ENCODE measurements around the gene ALKBH8. TPM values are rescaled to one million over a fixed set of nuclear protein-coding genes. Genes with fewer than 3 reads are reported as not detected.
"Not testable (repeated sequence)": the region's sequence is repeated elsewhere in the genome, so short reads cannot be mapped to it uniquely, and the experiment has no call there.

Gene ALKBH8
- total and polyA plus RNA-seq, 2 donors: 6.7 to 8.0 TPM

- Histone ChIP-seq H3K4me1 (ENCODE audit: control insufficient read depth in 2 of 2, insufficient read depth in 2 of 2, low read length in 2 of 2) (no peaks in the 10 kb centered on the region), H3K27ac (ENCODE audit: low read depth in 1 of 2, low read length in 1 of 2) (no peak overlapping the region), H3K9me3 (ENCODE audit: control insufficient read depth in 2 of 2, insufficient read depth in 1 of 2, low read length in 1 of 2) (peaks cover 0 to 3% of the 10 kb centered on the region in 2 donors), H3K27me3 (ENCODE audit: control insufficient read depth in 2 of 2, insufficient read depth in 1 of 2, low read length in 1 of 2) (no peaks in the 10 kb centered on the region), H3K4me3 (ENCODE audit: low read length in 2 of 2) (no peak overlapping the region), H3K36me3 (ENCODE audit: control insufficient read depth in 2 of 2, insufficient read depth in 2 of 2, low read length in 1 of 2) (peaks cover 12 to 14% of the 10 kb centered on the region in 2 donors)
- WGBS: 100% methylated on average over 1 of the region's 1 CpG
- no peak for DNase-seq (ENCODE audit: low read depth in 6 of 9, low spot score in 9 of 9)
Measured at GRCh38 chr11:107501713-107502112, 63.8 kb downstream of the ALKBH8 start.

DNA sequence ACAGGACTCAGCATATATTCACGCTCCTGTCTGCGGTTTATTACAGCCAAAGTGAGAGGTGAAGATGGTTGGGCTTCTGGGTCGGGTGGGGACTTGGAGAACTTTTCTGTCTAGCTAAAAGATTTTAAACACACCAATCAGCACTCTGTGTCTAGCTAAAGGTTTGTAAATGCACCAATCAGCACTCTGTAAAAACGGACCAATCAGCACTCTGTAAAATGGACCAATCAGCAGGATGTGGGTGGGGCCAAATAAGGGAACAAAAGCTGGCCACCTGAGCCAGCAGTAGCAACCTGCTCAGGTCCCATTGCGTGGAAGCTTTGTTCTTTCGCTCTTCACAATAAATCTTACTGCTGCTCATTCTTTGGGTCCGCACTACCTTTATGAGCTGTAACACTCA, 68.2 kb downstream of the ALKBH8 start:
- H3K9me3 ChIP-seq (ENCODE audit: control insufficient read depth in 2 of 2, insufficient read depth in 1 of 2, low read length in 1 of 2); H3K4me3 ChIP-seq (ENCODE audit: low read length in 2 of 2); H3K27me3 ChIP-seq (ENCODE audit: control insufficient read depth in 2 of 2, insufficient read depth in 1 of 2, low read length in 1 of 2); DNase-seq (ENCODE audit: low read depth in 6 of 9, low spot score in 9 of 9); H3K4me1 ChIP-seq (ENCODE audit: control insufficient read depth in 2 of 2, insufficient read depth in 2 of 2, low read length in 2 of 2); H3K27ac ChIP-seq (ENCODE audit: low read depth in 1 of 2, low read length in 1 of 2); H3K36me3 ChIP-seq (ENCODE audit: control insufficient read depth in 2 of 2, insufficient read depth in 2 of 2, low read length in 1 of 2): not testable (repeated sequence)
- 96% methylated on average over 7 of the region's 7 CpGs for WGBS

DNA sequence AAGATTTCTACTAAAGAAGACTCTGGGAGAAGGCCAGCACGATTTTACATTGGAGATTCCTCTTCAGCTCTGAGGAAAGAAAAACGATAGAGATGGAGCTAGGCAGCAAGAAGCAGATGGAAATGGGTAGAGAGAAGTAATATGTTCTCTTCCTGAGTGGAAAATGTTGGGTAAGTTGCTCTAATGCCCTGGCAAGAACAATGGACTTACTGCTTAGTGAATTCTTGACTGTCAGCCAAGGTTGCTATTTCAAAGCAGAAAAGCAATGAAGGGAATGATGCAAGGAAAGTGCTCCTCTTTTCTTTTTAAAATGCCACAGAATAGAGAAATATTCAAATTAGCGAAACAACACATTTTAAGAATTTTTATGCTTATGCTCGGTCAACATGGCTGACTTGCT, 69.5 kb downstream of the ALKBH8 start:
- Histone ChIP-seq H3K36me3 (ENCODE audit: control insufficient read depth in 2 of 2, insufficient read depth in 2 of 2, low read length in 1 of 2) (no peaks in the 10 kb centered on the region), H3K27ac (ENCODE audit: low read depth in 1 of 2, low read length in 1 of 2) (no peak overlapping the region), H3K4me1 (ENCODE audit: control insufficient read depth in 2 of 2, insufficient read depth in 2 of 2, low read length in 2 of 2) (no peaks in the 10 kb centered on the region), H3K27me3 (ENCODE audit: control insufficient read depth in 2 of 2, insufficient read depth in 1 of 2, low read length in 1 of 2) (no peaks in the 10 kb centered on the region), H3K9me3 (ENCODE audit: control insufficient read depth in 2 of 2, insufficient read depth in 1 of 2, low read length in 1 of 2) (no peaks in the 10 kb centered on the region), H3K4me3 (ENCODE audit: low read length in 2 of 2) (no peak overlapping the region)
- 87% methylated on average over 4 of the region's 4 CpGs for WGBS
- no peak for DNase-seq (ENCODE audit: low read depth in 6 of 9, low spot score in 9 of 9)

- WGBS: 93% methylated on average over 1 of the region's 1 CpG
- Histone ChIP-seq H3K4me3 (ENCODE audit: low read length in 2 of 2) (no peak overlapping the region), H3K9me3 (ENCODE audit: control insufficient read depth in 2 of 2, insufficient read depth in 1 of 2, low read length in 1 of 2) (no peaks in the 10 kb centered on the region), H3K4me1 (ENCODE audit: control insufficient read depth in 2 of 2, insufficient read depth in 2 of 2, low read length in 2 of 2) (no peaks in the 10 kb centered on the region), H3K27me3 (ENCODE audit: control insufficient read depth in 2 of 2, insufficient read depth in 1 of 2, low read length in 1 of 2) (no peaks in the 10 kb centered on the region), H3K27ac (ENCODE audit: low read depth in 1 of 2, low read length in 1 of 2) (no peak overlapping the region), H3K36me3 (ENCODE audit: control insufficient read depth in 2 of 2, insufficient read depth in 2 of 2, low read length in 1 of 2) (no peaks in the 10 kb centered on the region)
- DNase-seq (ENCODE audit: low read depth in 6 of 9, low spot score in 9 of 9): no peak
Measured at GRCh38 chr11:107494055-107494454, 71.5 kb downstream of the ALKBH8 start.

DNA sequence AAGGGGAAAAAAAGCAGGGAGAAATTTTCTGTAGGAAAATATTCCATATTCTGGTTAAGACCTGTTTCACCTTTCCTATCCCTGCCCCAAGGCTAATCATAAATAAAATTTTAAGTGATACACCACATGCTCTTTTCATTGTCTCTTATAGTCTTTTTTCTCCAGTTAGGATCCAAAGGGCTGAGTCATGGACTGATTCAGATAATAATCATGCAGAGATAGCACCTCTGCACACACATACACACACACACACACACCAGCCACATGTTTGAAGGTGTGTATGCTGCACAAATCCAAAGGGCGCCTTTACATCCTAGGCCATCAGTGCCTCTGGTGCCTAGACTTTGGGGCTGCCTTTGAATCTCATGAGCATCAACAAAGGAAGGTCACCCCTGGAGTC, 72.4 kb downstream of the ALKBH8 start:
- H3K4me3 ChIP-seq (ENCODE audit: low read length in 2 of 2): no peak overlapping the region
- no peaks in the 10 kb centered on the region for H3K4me1 ChIP-seq (ENCODE audit: control insufficient read depth in 2 of 2, insufficient read depth in 2 of 2, low read length in 2 of 2)
- H3K27ac ChIP-seq (ENCODE audit: low read depth in 1 of 2, low read length in 1 of 2): no peak overlapping the region
- 95% methylated on average over 1 of the region's 1 CpG for WGBS
- no peak for DNase-seq (ENCODE audit: low read depth in 6 of 9, low spot score in 9 of 9)
- no peaks in the 10 kb centered on the region for H3K27me3 ChIP-seq (ENCODE audit: control insufficient read depth in 2 of 2, insufficient read depth in 1 of 2, low read length in 1 of 2)
- no peaks in the 10 kb centered on the region for H3K9me3 ChIP-seq (ENCODE audit: control insufficient read depth in 2 of 2, insufficient read depth in 1 of 2, low read length in 1 of 2)
- H3K36me3 ChIP-seq (ENCODE audit: control insufficient read depth in 2 of 2, insufficient read depth in 2 of 2, low read length in 1 of 2): no peaks in the 10 kb centered on the region

DNA sequence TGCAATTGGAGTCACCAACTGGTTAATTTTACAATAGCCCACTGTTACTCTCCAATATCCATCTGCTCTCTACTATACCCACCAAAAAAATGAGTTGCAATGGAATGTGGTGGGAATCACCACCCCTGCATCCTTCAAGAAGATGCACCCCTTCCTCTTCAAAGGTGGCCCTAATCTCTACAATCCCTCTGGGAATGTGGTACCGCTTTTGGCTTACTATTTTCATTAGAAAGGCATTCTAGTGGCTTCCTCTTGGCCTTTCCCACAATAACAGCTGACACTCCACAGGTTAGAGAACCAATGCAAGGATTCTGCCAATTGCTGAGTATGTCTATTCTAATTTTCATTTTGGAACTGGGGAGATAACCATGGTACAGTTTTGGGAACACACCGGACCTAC, 74.7 kb downstream of the ALKBH8 start:
- H3K27ac ChIP-seq (ENCODE audit: low read depth in 1 of 2, low read length in 1 of 2): no peak overlapping the region
- no peak for DNase-seq (ENCODE audit: low read depth in 6 of 9, low spot score in 9 of 9)

GRCh38 chr11:107482234-107482633, 83.3 kb downstream of the ALKBH8 start:
- Histone ChIP-seq H3K4me3 (ENCODE audit: low read length in 2 of 2) (no peak overlapping the region), H3K36me3 (ENCODE audit: control insufficient read depth in 2 of 2, insufficient read depth in 2 of 2, low read length in 1 of 2) (no peaks in the 10 kb centered on the region), H3K27me3 (ENCODE audit: control insufficient read depth in 2 of 2, insufficient read depth in 1 of 2, low read length in 1 of 2) (no peaks in the 10 kb centered on the region), H3K4me1 (ENCODE audit: control insufficient read depth in 2 of 2, insufficient read depth in 2 of 2, low read length in 2 of 2) (no peaks in the 10 kb centered on the region), H3K9me3 (ENCODE audit: control insufficient read depth in 2 of 2, insufficient read depth in 1 of 2, low read length in 1 of 2) (no peaks in the 10 kb centered on the region), H3K27ac (ENCODE audit: low read depth in 1 of 2, low read length in 1 of 2) (no peak overlapping the region)
- no peak for DNase-seq (ENCODE audit: low read depth in 6 of 9, low spot score in 9 of 9)

More for the DNA sequence above, 74.7 kb downstream of the ALKBH8 start:
- Histone ChIP-seq H3K9me3 (ENCODE audit: control insufficient read depth in 2 of 2, insufficient read depth in 1 of 2, low read length in 1 of 2) (no peaks in the 10 kb centered on the region), H3K36me3 (ENCODE audit: control insufficient read depth in 2 of 2, insufficient read depth in 2 of 2, low read length in 1 of 2) (no peaks in the 10 kb centered on the region), H3K4me3 (ENCODE audit: low read length in 2 of 2) (no peak overlapping the region), H3K4me1 (ENCODE audit: control insufficient read depth in 2 of 2, insufficient read depth in 2 of 2, low read length in 2 of 2) (no peaks in the 10 kb centered on the region), H3K27me3 (ENCODE audit: control insufficient read depth in 2 of 2, insufficient read depth in 1 of 2, low read length in 1 of 2) (no peaks in the 10 kb centered on the region)
- 97% methylated on average over 2 of the region's 2 CpGs for WGBS

DNA sequence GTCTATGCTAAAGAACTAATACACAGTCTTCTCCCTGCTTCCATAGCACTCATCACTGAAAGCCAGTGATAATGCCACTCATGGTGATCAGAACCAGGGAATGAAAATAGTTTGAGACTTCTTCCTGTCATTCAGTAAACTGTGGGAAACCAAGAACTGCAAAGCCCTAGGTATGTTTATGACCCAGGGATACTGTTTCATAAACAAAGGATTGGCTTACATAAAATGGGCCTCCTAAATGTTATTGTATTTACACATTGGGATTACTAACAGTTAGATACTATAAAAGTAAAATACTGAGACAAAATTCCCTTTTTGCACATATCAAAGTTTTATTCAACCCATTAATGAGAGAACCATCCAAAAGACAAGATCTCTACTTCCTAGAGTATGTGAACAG, 86.6 kb downstream of the ALKBH8 start:
- no peak overlapping the region for H3K27ac ChIP-seq (ENCODE audit: low read depth in 1 of 2, low read length in 1 of 2)
- H3K36me3 ChIP-seq (ENCODE audit: control insufficient read depth in 2 of 2, insufficient read depth in 2 of 2, low read length in 1 of 2): no peaks in the 10 kb centered on the region
- H3K4me3 ChIP-seq (ENCODE audit: low read length in 2 of 2): no peak overlapping the region
- no peaks in the 10 kb centered on the region for H3K4me1 ChIP-seq (ENCODE audit: control insufficient read depth in 2 of 2, insufficient read depth in 2 of 2, low read length in 2 of 2)
- no peak for DNase-seq (ENCODE audit: low read depth in 6 of 9, low spot score in 9 of 9)
- H3K9me3 ChIP-seq (ENCODE audit: control insufficient read depth in 2 of 2, insufficient read depth in 1 of 2, low read length in 1 of 2): no peaks in the 10 kb centered on the region
- no peaks in the 10 kb centered on the region for H3K27me3 ChIP-seq (ENCODE audit: control insufficient read depth in 2 of 2, insufficient read depth in 1 of 2, low read length in 1 of 2)

- Histone ChIP-seq H3K4me1 (ENCODE audit: control insufficient read depth in 2 of 2, insufficient read depth in 2 of 2, low read length in 2 of 2) (no peaks in the 10 kb centered on the region), H3K4me3 (ENCODE audit: low read length in 2 of 2) (no peak overlapping the region), H3K9me3 (ENCODE audit: control insufficient read depth in 2 of 2, insufficient read depth in 1 of 2, low read length in 1 of 2) (no peaks in the 10 kb centered on the region), H3K27me3 (ENCODE audit: control insufficient read depth in 2 of 2, insufficient read depth in 1 of 2, low read length in 1 of 2) (no peaks in the 10 kb centered on the region), H3K36me3 (ENCODE audit: control insufficient read depth in 2 of 2, insufficient read depth in 2 of 2, low read length in 1 of 2) (no peaks in the 10 kb centered on the region), H3K27ac (ENCODE audit: low read depth in 1 of 2, low read length in 1 of 2) (no peak overlapping the region)
- WGBS: 92% methylated on average over 3 of the region's 3 CpGs
- no peak for DNase-seq (ENCODE audit: low read depth in 6 of 9, low spot score in 9 of 9)
Measured at GRCh38 chr11:107477820-107478219, 87.7 kb downstream of the ALKBH8 start.

DNA sequence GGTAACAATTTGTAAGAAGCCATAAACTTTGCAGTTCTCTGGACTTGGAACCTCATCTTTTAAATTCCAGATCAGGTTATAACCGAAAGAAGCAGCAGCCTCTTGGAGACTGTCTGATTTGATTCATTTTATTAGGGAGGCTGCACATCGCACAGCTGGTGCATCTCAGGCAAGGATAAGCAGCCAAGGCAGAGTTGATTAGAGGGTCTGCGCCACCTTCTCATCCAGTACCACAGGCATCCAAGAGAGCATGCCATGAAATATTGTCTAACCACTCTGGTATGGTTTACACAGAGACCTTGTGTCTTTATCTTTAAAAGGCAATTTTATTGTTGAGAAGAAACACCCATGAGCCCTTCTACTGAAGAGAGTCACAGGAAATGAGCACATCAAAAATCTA, 91.7 kb downstream of the ALKBH8 start:
- no peak overlapping the region for H3K27ac ChIP-seq (ENCODE audit: low read depth in 1 of 2, low read length in 1 of 2)
- no peaks in the 10 kb centered on the region for H3K4me1 ChIP-seq (ENCODE audit: control insufficient read depth in 2 of 2, insufficient read depth in 2 of 2, low read length in 2 of 2)
- H3K27me3 ChIP-seq (ENCODE audit: control insufficient read depth in 2 of 2, insufficient read depth in 1 of 2, low read length in 1 of 2): no peaks in the 10 kb centered on the region
- H3K9me3 ChIP-seq (ENCODE audit: control insufficient read depth in 2 of 2, insufficient read depth in 1 of 2, low read length in 1 of 2): no peaks in the 10 kb centered on the region
- 96% methylated on average over 3 of the region's 3 CpGs for WGBS
- no peak for DNase-seq (ENCODE audit: low read depth in 6 of 9, low spot score in 9 of 9)
- H3K4me3 ChIP-seq (ENCODE audit: low read length in 2 of 2): no peak overlapping the region
- H3K36me3 ChIP-seq (ENCODE audit: control insufficient read depth in 2 of 2, insufficient read depth in 2 of 2, low read length in 1 of 2): no peaks in the 10 kb centered on the region
